ENCODE data around the gene LRIG2. TPM values are rescaled to one million over a fixed set of nuclear protein-coding genes. Genes with fewer than 3 reads are reported as not detected.

The LRIG2 gene
- total RNA-seq, 1 donor, result 17.4 TPM

GRCh38 chr1:113138778-113139177, 65.8 kb downstream of the LRIG2 start:
- H4K20me1 ChIP-seq (ENCODE audit: insufficient read depth, low read length), result no peaks in the 10 kb centered on the region
- H3K79me2 ChIP-seq (ENCODE audit: insufficient read depth, low read length), result no peaks in the 10 kb centered on the region
- no peak for DNase-seq (ENCODE audit: insufficient read length, low spot score, missing footprints)

DNA sequence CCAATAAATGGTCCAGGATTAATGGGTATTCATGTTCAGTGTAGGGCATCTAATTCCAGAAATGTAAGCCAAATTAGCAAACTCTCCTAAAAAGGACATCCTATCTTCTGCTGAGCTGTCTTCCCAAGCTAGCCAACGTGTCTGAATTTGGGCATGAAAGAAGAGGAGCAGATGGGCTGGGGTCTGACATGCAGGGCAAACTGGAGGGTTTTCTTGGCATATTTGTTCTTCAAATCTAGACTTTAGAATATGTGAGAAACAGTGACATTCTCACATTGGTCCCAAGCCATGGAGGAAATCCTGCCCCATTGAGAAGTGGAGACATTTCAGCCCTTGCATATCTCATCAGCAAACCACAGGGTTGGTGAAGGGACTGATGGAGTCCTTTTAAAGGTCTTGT, 67.2 kb downstream of the LRIG2 start:
- no peak overlapping the region for H2AFZ ChIP-seq (ENCODE audit: low read length)
- no peaks in the 10 kb centered on the region for H3K36me3 ChIP-seq (ENCODE audit: insufficient read depth, low read length)
- no peak overlapping the region for H3K4me3 ChIP-seq (ENCODE audit: insufficient read depth, low read length)
- no peaks in the 10 kb centered on the region for H3K27me3 ChIP-seq (ENCODE audit: insufficient read depth, low read length)
- H3K79me2 ChIP-seq (ENCODE audit: insufficient read depth, low read length), result no peaks in the 10 kb centered on the region
- no peak for TF ChIP-seq CTCF (IDR thresholded peaks at IDR 0.05; ENCODE audit: extremely low read depth, low read depth, low read length)
- no peaks in the 10 kb centered on the region for H4K20me1 ChIP-seq (ENCODE audit: insufficient read depth, low read length)
- H3K27ac ChIP-seq (ENCODE audit: low read depth, low read length), result no peak overlapping the region
- H3K4me1 ChIP-seq (ENCODE audit: insufficient read depth, low read length), result peaks cover 24% of the 10 kb centered on the region
- H3K9me3 ChIP-seq (ENCODE audit: low read depth, low read length), result no peaks in the 10 kb centered on the region
- DNase-seq (ENCODE audit: insufficient read length, low spot score, missing footprints), result no peak
- H3K4me2 ChIP-seq (ENCODE audit: insufficient read depth, low read length), result no peak overlapping the region

More at GRCh38 chr1:113138778-113139177, 65.8 kb downstream of the LRIG2 start:
- H3K4me2 ChIP-seq (ENCODE audit: insufficient read depth, low read length), result no peak overlapping the region
- no peaks in the 10 kb centered on the region for H3K27me3 ChIP-seq (ENCODE audit: insufficient read depth, low read length)
- H3K36me3 ChIP-seq (ENCODE audit: insufficient read depth, low read length), result no peaks in the 10 kb centered on the region
- no peak overlapping the region for H2AFZ ChIP-seq (ENCODE audit: low read length)
- no peak overlapping the region for H3K27ac ChIP-seq (ENCODE audit: low read depth, low read length)
- no peak for TF ChIP-seq CTCF (IDR thresholded peaks at IDR 0.05; ENCODE audit: extremely low read depth, low read depth, low read length)
- peaks cover 24% of the 10 kb centered on the region for H3K4me1 ChIP-seq (ENCODE audit: insufficient read depth, low read length)
- no peak overlapping the region for H3K4me3 ChIP-seq (ENCODE audit: insufficient read depth, low read length)
- H3K9me3 ChIP-seq (ENCODE audit: low read depth, low read length), result no peaks in the 10 kb centered on the region

DNA sequence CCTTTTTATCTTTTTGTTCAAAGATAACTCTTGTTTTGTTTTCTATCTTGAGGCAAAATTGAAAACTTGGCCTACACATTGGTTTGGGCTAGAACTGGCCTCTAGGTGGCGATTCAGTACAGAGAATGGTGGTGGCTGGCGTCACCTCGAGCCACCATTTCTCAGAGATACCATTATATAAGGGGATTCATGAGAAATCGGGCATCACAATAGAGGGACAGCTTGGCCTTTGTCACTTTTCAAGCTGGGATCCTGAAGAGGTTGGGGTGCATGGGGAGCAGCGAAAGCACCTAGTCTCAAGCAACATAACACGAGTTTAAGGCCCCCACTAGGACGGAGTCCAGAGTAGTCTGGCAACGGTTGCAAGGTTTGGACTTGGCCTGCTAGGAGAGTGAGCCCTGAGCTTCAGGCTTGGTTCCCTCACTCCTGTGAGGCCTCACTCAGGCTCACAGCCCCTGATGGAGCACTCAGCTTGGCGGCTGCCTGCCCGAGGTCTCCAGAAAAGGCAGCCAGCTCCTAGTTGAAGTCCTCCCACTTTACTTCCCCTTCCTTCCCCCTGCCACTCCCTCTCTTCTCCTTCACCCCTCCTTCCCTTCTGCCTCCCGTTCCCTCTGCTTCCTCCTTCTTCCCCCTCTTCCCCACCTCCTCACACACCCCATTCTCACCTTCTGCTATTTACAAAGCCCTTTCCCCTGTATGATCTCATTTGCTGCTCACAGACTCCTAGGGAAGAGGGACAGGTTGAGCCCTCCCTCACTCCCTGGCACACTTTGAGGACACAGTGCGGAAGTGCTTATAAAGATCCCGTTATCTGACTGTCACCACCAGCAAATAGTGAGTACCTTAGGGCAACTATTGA, 67.8 kb downstream of the LRIG2 start:
- no peaks in the 10 kb centered on the region for H4K20me1 ChIP-seq (ENCODE audit: insufficient read depth, low read length)
- no peaks in the 10 kb centered on the region for H3K27me3 ChIP-seq (ENCODE audit: insufficient read depth, low read length)
- peak overlapping the region; percentile 13 for H3K27ac ChIP-seq (ENCODE audit: low read depth, low read length)
- peak overlapping the region; percentile 80 for H2AFZ ChIP-seq (ENCODE audit: low read length)
- DNase-seq (ENCODE audit: insufficient read length, low spot score, missing footprints), result peak; percentile 76
- H3K36me3 ChIP-seq (ENCODE audit: insufficient read depth, low read length), result no peaks in the 10 kb centered on the region
- no peak overlapping the region for H3K4me3 ChIP-seq (ENCODE audit: insufficient read depth, low read length)
- no peaks in the 10 kb centered on the region for H3K79me2 ChIP-seq (ENCODE audit: insufficient read depth, low read length)
- H3K4me1 ChIP-seq (ENCODE audit: insufficient read depth, low read length), result peaks cover 24% of the 10 kb centered on the region
- H3K4me2 ChIP-seq (ENCODE audit: insufficient read depth, low read length), result no peak overlapping the region
- peak; percentile 91 for TF ChIP-seq CTCF (IDR thresholded peaks at IDR 0.05; ENCODE audit: extremely low read depth, low read depth, low read length)
- no peaks in the 10 kb centered on the region for H3K9me3 ChIP-seq (ENCODE audit: low read depth, low read length)

DNA sequence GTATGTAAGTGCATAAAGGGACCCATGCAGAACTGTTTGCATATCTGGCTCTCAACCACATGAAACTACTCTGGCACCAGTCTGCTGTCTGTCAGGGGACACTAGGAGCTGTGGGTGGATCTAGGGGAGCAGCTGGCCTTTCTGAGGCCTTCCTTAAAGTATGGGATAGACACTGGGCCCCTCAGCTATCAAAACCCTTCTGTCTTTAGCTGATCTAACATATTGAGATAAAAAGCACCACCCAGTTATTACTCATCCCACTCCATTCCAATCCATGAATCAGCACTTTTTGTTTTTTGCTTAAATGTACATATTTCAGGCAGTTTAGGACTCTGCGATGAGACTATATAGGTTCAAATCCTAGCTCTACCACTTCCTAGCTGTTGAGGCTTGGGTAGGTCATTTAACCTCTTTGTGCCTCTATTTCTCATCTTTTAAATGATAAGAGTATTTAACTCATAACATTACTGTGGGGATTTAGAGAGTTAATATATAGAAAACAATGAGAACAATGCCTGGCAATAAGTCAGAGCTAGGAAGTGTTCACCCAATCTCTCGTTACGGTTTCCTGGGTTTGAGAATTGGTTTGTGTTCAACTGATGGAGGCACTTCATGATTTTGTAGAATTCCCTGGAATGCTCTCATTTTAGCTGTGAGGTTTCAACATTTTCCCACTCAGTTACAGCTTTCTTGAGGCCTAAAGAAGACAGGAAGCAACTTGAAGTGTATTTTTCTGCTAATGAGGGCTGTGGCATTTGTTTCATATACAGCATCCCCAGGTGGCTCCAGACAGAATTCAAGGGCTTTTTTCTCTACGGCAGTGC, 68.9 kb downstream of the LRIG2 start:
- peaks cover 19% of the 10 kb centered on the region for H3K4me1 ChIP-seq (ENCODE audit: insufficient read depth, low read length)
- peak overlapping the region; percentile 6 for H3K27ac ChIP-seq (ENCODE audit: low read depth, low read length)
- no peak for DNase-seq (ENCODE audit: insufficient read length, low spot score, missing footprints)
- H3K36me3 ChIP-seq (ENCODE audit: insufficient read depth, low read length), result no peaks in the 10 kb centered on the region
- no peak overlapping the region for H2AFZ ChIP-seq (ENCODE audit: low read length)
- H3K4me2 ChIP-seq (ENCODE audit: insufficient read depth, low read length), result peak overlapping the region; percentile 4
- H3K79me2 ChIP-seq (ENCODE audit: insufficient read depth, low read length), result no peaks in the 10 kb centered on the region
- no peaks in the 10 kb centered on the region for H3K9me3 ChIP-seq (ENCODE audit: low read depth, low read length)
- H3K27me3 ChIP-seq (ENCODE audit: insufficient read depth, low read length), result no peaks in the 10 kb centered on the region
- no peak for TF ChIP-seq CTCF (IDR thresholded peaks at IDR 0.05; ENCODE audit: extremely low read depth, low read depth, low read length)
- no peak overlapping the region for H3K4me3 ChIP-seq (ENCODE audit: insufficient read depth, low read length)
- no peaks in the 10 kb centered on the region for H4K20me1 ChIP-seq (ENCODE audit: insufficient read depth, low read length)
